Measurements from ENCODE around the gene OR52W1. TPM values are rescaled to one million over a fixed set of nuclear protein-coding genes. Genes with fewer than 3 reads are reported as not detected.
A peak's percentile ranks its signal among the peaks of the same experiment; 100 is the strongest.

The OR52W1 gene
- total and polyA plus RNA-seq, 10 of the 15 experiments (the other 5 are each of a cell fraction or from before 2014, with no cell fraction given) = not detected

DNA sequence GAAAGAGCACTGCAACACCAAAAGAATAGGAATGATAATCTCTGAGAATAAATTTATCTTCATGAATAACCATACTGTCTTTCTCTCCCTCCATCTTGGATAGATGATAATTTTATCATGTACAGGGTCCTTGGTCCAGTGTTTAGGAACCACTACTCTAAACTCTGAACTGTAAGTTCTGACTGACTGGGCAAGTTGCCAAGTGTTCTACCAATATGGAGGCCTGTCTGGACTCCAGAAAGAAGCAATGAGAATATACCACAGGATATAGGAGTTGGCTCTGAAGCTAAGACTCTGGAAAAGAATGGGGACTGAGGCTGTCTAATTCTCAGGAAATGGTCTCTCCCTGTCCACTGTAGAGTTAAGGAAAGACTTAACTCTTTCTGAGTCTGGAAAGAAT, 33.9 kb downstream of the OR52W1 start:
- POLR2A ChIA-PET = no interaction called here
- no TSS peak for BruUV-seq (replicated peaks)
- Histone ChIP-seq H2AFZ (ENCODE audit: control insufficient read depth, low read depth, low read length) (no peak overlapping the region), H4K20me1 (ENCODE audit: control insufficient read depth, insufficient read depth) (no peaks in the 10 kb centered on the region), H3K4me1 (ENCODE audit: control insufficient read depth, insufficient read depth, low read length) (peaks cover 3% of the 10 kb centered on the region; the same call in 1 of the 2 replicates), H3K4me3 (no peak overlapping the region), H3K9me3 (replicated peaks; ENCODE audit: control insufficient read depth, insufficient read depth, low read length) (no peaks in the 10 kb centered on the region; the same call in 2 of the 3 replicates), H3K9ac (ENCODE audit: control insufficient read depth, insufficient read depth, low read length) (no peak overlapping the region), H3K27me3 (replicated peaks in 1 of 2; ENCODE audit: control insufficient read depth in 2 of 2, insufficient read depth in 2 of 2, low read length in 1 of 2) (no peaks in the 10 kb centered on the region), H3K4me2 (ENCODE audit: control insufficient read depth, insufficient read depth) (peak overlapping the region; percentile 45), H3K79me2 (ENCODE audit: control insufficient read depth, insufficient read depth, low read length) (peaks cover 20% of the 10 kb centered on the region), H3K27ac (ENCODE audit: control insufficient read depth, insufficient read depth) (no peak overlapping the region), H3K36me3 (ENCODE audit: control insufficient read depth in 2 of 2, insufficient read depth in 2 of 2, low read length in 1 of 2) (no peaks in the 10 kb centered on the region)
- ATAC-seq (no peak), FAIRE-seq (no peak), DNase-seq (ENCODE audit: low read depth, low spot score) (no peak)
- SMC1A ChIA-PET (ENCODE audit: uncharacterized antibody, unreplicated experiment) = interaction anchor here (0.9 to 4.2 kb wide), 2 partner anchors 26 to 28 kb away, joined by 3 to 12 read pairs; partner anchors contain the start of gene C11orf42
- TF ChIP-seq PKNOX1 (IDR thresholded peaks at IDR 0.05) (no peak), EZH2 (IDR thresholded peaks at IDR 0.05; ENCODE audit: borderline replicate concordance, control insufficient read depth, low read depth, low read length) (no peak)
- TF ChIP-seq, protein P1, sequence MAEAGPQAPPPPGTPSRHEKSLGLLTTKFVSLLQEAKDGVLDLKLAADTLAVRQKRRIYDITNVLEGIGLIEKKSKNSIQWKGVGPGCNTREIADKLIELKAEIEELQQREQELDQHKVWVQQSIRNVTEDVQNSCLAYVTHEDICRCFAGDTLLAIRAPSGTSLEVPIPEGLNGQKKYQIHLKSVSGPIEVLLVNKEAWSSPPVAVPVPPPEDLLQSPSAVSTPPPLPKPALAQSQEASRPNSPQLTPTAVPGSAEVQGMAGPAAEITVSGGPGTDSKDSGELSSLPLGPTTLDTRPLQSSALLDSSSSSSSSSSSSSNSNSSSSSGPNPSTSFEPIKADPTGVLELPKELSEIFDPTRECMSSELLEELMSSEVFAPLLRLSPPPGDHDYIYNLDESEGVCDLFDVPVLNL (IDR thresholded peaks at IDR 0.05; ENCODE audit: low read depth, low read length) = no peak
- CTCF ChIA-PET = interaction anchor here (0.6 to 6.7 kb wide), 3 partner anchors 18 to 1452 kb away, joined by 3 to 55 read pairs (median 6); no protein-coding TSS in a partner anchor
- in situ Hi-C loops (cut with MboI) = no loop called here
- intact Hi-C loops (cut with micrococcal nuclease; ENCODE audit: unreplicated experiment) = loop anchor here (10.0 kb wide), 2 partner anchors 252 to 512 kb away; partner anchors contain the start of genes ARFIP2 and TIMM10B
- RAD21 ChIA-PET (ENCODE audit: unreplicated experiment) = no interaction called here

DNA sequence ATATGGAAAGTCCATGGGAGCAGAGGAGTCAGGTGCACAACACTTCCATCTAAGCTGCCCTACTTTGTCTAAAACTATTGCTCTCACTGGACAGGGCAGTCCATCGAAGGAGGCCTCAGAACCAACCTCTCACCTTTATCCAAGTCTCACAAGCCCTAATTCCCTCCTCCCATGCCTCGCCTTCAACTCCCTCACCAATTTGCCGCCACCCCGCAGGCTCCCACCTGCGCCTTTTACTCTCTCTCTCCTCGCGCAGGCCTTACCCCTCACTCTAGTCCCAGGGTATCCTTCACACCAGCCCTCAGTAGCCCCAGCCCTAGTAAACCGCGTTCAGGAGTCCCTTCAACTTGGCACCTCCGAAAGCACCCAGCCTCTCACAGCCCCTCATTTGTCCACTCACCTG, 35.0 kb downstream of the OR52W1 start:
- ATAC-seq = peak; percentile 2
- BruUV-seq (replicated peaks) = no TSS peak
- no peak for FAIRE-seq
- SMC1A ChIA-PET (ENCODE audit: uncharacterized antibody, unreplicated experiment) = interaction anchor here (0.6 to 4.2 kb wide), 5 partner anchors 15 to 119 kb away, joined by 3 to 12 read pairs (median 3); partner anchors contain the start of gene C11orf42
- RAD21 ChIA-PET (ENCODE audit: unreplicated experiment) = no interaction called here
- H3K9ac ChIP-seq (ENCODE audit: control insufficient read depth, insufficient read depth, low read length) = peak overlapping the region; percentile 89
- in situ Hi-C loops (cut with MboI) (no loop called here), intact Hi-C loops (cut with micrococcal nuclease; ENCODE audit: unreplicated experiment) (loop anchor here (10.0 kb wide), 2 partner anchors 251 to 511 kb away; partner anchors contain the start of genes ARFIP2 and TIMM10B)
- peak overlapping the region; percentile 62 for H3K27ac ChIP-seq (ENCODE audit: control insufficient read depth, insufficient read depth)
- H4K20me1 ChIP-seq (ENCODE audit: control insufficient read depth, insufficient read depth) = no peaks in the 10 kb centered on the region
- H3K79me2 ChIP-seq (ENCODE audit: control insufficient read depth, insufficient read depth, low read length) = peaks cover 20% of the 10 kb centered on the region
- DNase-seq (ENCODE audit: low read depth, low spot score) = no peak
- CTCF ChIA-PET = interaction anchor here (1.9 to 6.7 kb wide), 3 partner anchors 13 to 120 kb away, joined by 4 to 55 read pairs (median 6); no protein-coding TSS in a partner anchor
- H3K4me1 ChIP-seq (ENCODE audit: control insufficient read depth, insufficient read depth, low read length) = peaks cover 3% of the 10 kb centered on the region; the same call in 1 of the 2 replicates
- POLR2A ChIA-PET = interaction anchor here (1.5 to 2.1 kb wide), 2 partner anchors 247 to 374 kb away, joined by 3 to 6 read pairs; partner anchors contain the start of genes ARFIP2 and TIMM10B
- 0% methylated on average over 10 of the region's 10 CpGs for WGBS (ENCODE audit: insufficient coverage, insufficient replicate concordance, low lambda C conversion rate, missing lambda C conversion rate)
- peak overlapping the region; percentile 96 for H2AFZ ChIP-seq (ENCODE audit: control insufficient read depth, low read depth, low read length)
- peak overlapping the region; percentile 90 for H3K4me3 ChIP-seq
- H3K36me3 ChIP-seq (ENCODE audit: control insufficient read depth in 2 of 2, insufficient read depth in 2 of 2, low read length in 1 of 2) = no peaks in the 10 kb centered on the region
- no peaks in the 10 kb centered on the region for H3K9me3 ChIP-seq (replicated peaks; ENCODE audit: control insufficient read depth, insufficient read depth, low read length)
- H3K4me2 ChIP-seq (ENCODE audit: control insufficient read depth, insufficient read depth) = peak overlapping the region; percentile 70
- H3K27me3 ChIP-seq (replicated peaks in 1 of 2; ENCODE audit: control insufficient read depth in 2 of 2, insufficient read depth in 2 of 2, low read length in 1 of 2) = no peaks in the 10 kb centered on the region
- TF ChIP-seq ASH2L (IDR thresholded peaks at IDR 0.05; ENCODE audit: borderline replicate concordance, low read depth) = no peak
- TF ChIP-seq NFXL1 (IDR thresholded peaks at IDR 0.05; ENCODE audit: borderline replicate concordance) = no peak
- no peak for TF ChIP-seq BMI1 (IDR thresholded peaks at IDR 0.05; ENCODE audit: borderline replicate concordance)
- TF ChIP-seq SMC3 (IDR thresholded peaks at IDR 0.05; ENCODE audit: borderline replicate concordance, low read length) = no peak
- TF ChIP-seq, protein P2, sequence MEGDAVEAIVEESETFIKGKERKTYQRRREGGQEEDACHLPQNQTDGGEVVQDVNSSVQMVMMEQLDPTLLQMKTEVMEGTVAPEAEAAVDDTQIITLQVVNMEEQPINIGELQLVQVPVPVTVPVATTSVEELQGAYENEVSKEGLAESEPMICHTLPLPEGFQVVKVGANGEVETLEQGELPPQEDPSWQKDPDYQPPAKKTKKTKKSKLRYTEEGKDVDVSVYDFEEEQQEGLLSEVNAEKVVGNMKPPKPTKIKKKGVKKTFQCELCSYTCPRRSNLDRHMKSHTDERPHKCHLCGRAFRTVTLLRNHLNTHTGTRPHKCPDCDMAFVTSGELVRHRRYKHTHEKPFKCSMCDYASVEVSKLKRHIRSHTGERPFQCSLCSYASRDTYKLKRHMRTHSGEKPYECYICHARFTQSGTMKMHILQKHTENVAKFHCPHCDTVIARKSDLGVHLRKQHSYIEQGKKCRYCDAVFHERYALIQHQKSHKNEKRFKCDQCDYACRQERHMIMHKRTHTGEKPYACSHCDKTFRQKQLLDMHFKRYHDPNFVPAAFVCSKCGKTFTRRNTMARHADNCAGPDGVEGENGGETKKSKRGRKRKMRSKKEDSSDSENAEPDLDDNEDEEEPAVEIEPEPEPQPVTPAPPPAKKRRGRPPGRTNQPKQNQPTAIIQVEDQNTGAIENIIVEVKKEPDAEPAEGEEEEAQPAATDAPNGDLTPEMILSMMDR (IDR thresholded peaks at IDR 0.05 in 2 of 3, conservative IDR thresholded peaks at IDR 0.05 in 1 of 3; ENCODE audit: control insufficient read depth in 2 of 3, extremely low read depth in 1 of 3, insufficient read depth in 1 of 3, low read depth in 3 of 3, low read length in 3 of 3) = no peak
- no peak for TF ChIP-seq BRCA1 (IDR thresholded peaks at IDR 0.05; ENCODE audit: low read depth, low read length)
- TF ChIP-seq FOXM1 (IDR thresholded peaks at IDR 0.05; ENCODE audit: low read depth, low read length) = no peak

Data from GM12878 (cell line).